Liver (tissue), 9 donors: ENCODE measurements around the gene MFN1. TPM values are rescaled to one million over a fixed set of nuclear protein-coding genes. Genes with fewer than 3 reads are reported as not detected.

Experiments used
- DNase-seq: peaks from one replicate; pipeline ENCODE4 v3.0.0-alpha.2; 2017; ENCODE audit warnings: low spot score
- H3K27ac ChIP-seq, 2 donors: one replicate each; pipeline ENCODE4 v1.7.0; 2013; ENCODE audit warnings: inconsistent platforms in 2 of 2, low read length in 2 of 2, control low read depth in 1 of 2, low read depth in 1 of 2, mild to moderate bottlenecking in 1 of 2
- H3K27me3 ChIP-seq, 4 donors: one replicate each; pipeline versions ENCODE4 v1.6.1 to v1.7.0; 2013; ENCODE audit warnings: low read length in 3 of 4, inconsistent platforms in 1 of 4, mild to moderate bottlenecking in 1 of 4, moderate library complexity in 1 of 4; ENCODE audit not compliant: control insufficient read depth in 4 of 4, insufficient read depth in 4 of 4
- H3K36me3 ChIP-seq, 4 donors: one replicate each; pipeline versions ENCODE4 v1.6.1 to v1.7.0; 2013; ENCODE audit warnings: low read length in 3 of 4, mild to moderate bottlenecking in 3 of 4, low read depth in 1 of 4, moderate library complexity in 1 of 4; ENCODE audit not compliant: control insufficient read depth in 4 of 4, insufficient read depth in 3 of 4
- H3K4me1 ChIP-seq, 4 donors: one replicate each; pipeline versions ENCODE4 v1.6.1 to v1.7.0; 2013; ENCODE audit warnings: low read length in 3 of 4, mild to moderate bottlenecking in 3 of 4, moderate library complexity in 1 of 4; ENCODE audit not compliant: control insufficient read depth in 4 of 4, insufficient read depth in 4 of 4
- H3K4me3 ChIP-seq, 3 donors: one replicate each; pipeline versions ENCODE4 v1.6.1 to v1.7.0; 2013; ENCODE audit warnings: low read length in 3 of 3, control low read depth in 1 of 3, low read depth in 1 of 3, mild to moderate bottlenecking in 1 of 3
- H3K9ac ChIP-seq, 2 donors: one replicate each; pipeline ENCODE4 v1.7.0; 2013; ENCODE audit warnings: low read length in 2 of 2, mild to moderate bottlenecking in 2 of 2, moderate library complexity in 2 of 2, control low read depth in 1 of 2, low read depth in 1 of 2
- H3K9me3 ChIP-seq, 4 donors: one replicate each; pipeline versions ENCODE4 v1.6.1 to v1.7.0; 2013; ENCODE audit warnings: low read length in 3 of 4; ENCODE audit not compliant: control insufficient read depth in 4 of 4
- EGR1 ChIP-seq, 2 donors: IDR thresholded peaks; 2 replicates each; pipeline ENCODE4 v1.6.1; 2016 to 2018; ENCODE audit warnings: antibody characterized with exemption in 2 of 2, low read depth in 2 of 2
- FOXA1 ChIP-seq: IDR thresholded peaks from 2 replicates; pipeline ENCODE4 v1.6.1; 2016; ENCODE audit warnings: antibody characterized with exemption
- FOXA2 ChIP-seq: IDR thresholded peaks from 2 replicates; pipeline ENCODE4 v1.6.1; 2016; ENCODE audit warnings: antibody characterized with exemption
- GABPA ChIP-seq, 2 donors: IDR thresholded peaks in 1 of 2; conservative IDR thresholded peaks in 1 of 2; 2 replicates each; pipeline ENCODE4 v1.6.1; 2016; ENCODE audit warnings: antibody characterized with exemption in 2 of 2, mild to moderate bottlenecking in 1 of 2, moderate library complexity in 1 of 2
- HNF4A ChIP-seq, 2 donors: conservative IDR thresholded peaks; 2 replicates each; pipeline ENCODE4 v1.6.1; 2016; ENCODE audit warnings: antibody characterized with exemption in 2 of 2, mild to moderate bottlenecking in 2 of 2
- JUND ChIP-seq, 2 donors: IDR thresholded peaks; 2 replicates each; pipeline ENCODE4 v1.6.1; 2016; ENCODE audit warnings: antibody characterized with exemption in 2 of 2
- NR2F2 ChIP-seq: IDR thresholded peaks from 2 replicates; pipeline ENCODE4 v1.6.1; 2016; ENCODE audit warnings: antibody characterized with exemption
- RAD21 ChIP-seq, 2 donors: IDR thresholded peaks; 2 replicates each; pipeline ENCODE4 v1.6.1; 2016; ENCODE audit warnings: antibody characterized with exemption in 2 of 2, mild to moderate bottlenecking in 2 of 2
- RXRA ChIP-seq, 2 donors: IDR thresholded peaks; 2 replicates each; pipeline ENCODE4 v1.6.1; 2017 to 2018; ENCODE audit warnings: antibody characterized with exemption in 2 of 2, mild to moderate bottlenecking in 1 of 2
- SP1 ChIP-seq: IDR thresholded peaks from 2 replicates; pipeline ENCODE4 v1.6.1; 2018; ENCODE audit warnings: antibody characterized with exemption, mild to moderate bottlenecking
- YY1 ChIP-seq: IDR thresholded peaks from 2 replicates; pipeline ENCODE4 v1.6.1; 2016; ENCODE audit warnings: antibody characterized with exemption, mild to moderate bottlenecking
- WGBS: extraction: QIAGEN DNeasy Blood & Tissue Kit; methylation state at CpG from one replicate; pipeline ENCODE4 v1.1.7; 2013; 5-methylcytosine and 5-hydroxymethylcytosine counted together
- polyA plus RNA-seq, 2 donors: library from polyadenylated mRNA; stranded (reverse) in 1 of 2; unstranded in 1 of 2; fragments of 200-250 nt in 1 of 2; fragments of >200 nt in 1 of 2; fragmentation: Nextera tagmentation in 1 of 2; extraction: Ambion mirVana in 1 of 2; gene quantifications; one replicate each; pipeline versions ENCODE4 v1.2.1 to v1.2.3, GENCODE V29; 2013 to 2015
- total RNA-seq, 2 donors: library from RNA; depleted of rRNA; stranded (reverse); fragments of >200 nt; gene quantifications; one replicate each; pipeline ENCODE4 v1.2.3, GENCODE V29; 2014
- TF ChIP-seq, protein P1 (sequence below): IDR thresholded peaks from 2 replicates; pipeline ENCODE4 v1.6.1; 2016; ENCODE audit warnings: antibody characterized with exemption
- TF ChIP-seq, protein P2 (sequence below): fragments of 150-350 bp; IDR thresholded peaks from 2 replicates; pipeline ENCODE4 v1.5.1; 2017; ENCODE audit warnings: improper control_type of control experiment, low read depth, low read length; ENCODE audit not compliant: missing input control
- TF ChIP-seq, protein P3 (sequence below): IDR thresholded peaks from 2 replicates; pipeline ENCODE4 v1.6.1; 2016; ENCODE audit warnings: antibody characterized with exemption, mild to moderate bottlenecking
- donor health status: healthy.
- donor health status: healthy.
- donor health status: healthy.
- donor health status: healthy.
- donor health status: healthy.

MFN1 gene
- total and polyA plus RNA-seq, 4 donors = 6.4 to 31.9 (median 12.7) TPM

DNA sequence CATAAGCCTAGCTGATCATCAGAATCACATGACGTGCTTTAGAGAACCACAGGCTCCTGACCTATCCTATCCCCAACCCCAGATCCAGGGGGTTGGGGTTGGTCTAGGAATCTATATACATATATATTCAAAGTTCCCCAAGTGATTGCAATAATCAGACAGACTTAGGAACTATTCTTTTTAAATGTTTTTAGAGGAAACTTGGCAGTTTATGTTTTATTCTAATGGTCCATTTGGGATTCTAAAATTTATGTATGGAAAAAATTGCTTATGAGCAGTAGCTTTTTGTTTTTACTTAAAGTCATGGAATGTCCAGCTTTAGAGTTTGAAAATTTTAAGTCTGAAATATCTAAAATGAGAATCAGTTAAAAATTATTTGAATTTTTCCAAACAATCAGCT lies 22.1 kb downstream of the MFN1 start (continued):
- no peak for TF ChIP-seq YY1
- no peak for TF ChIP-seq GABPA (IDR thresholded peaks at IDR 0.05 in 1 of 2, conservative IDR thresholded peaks at IDR 0.05 in 1 of 2)
- TF ChIP-seq JUND (IDR thresholded peaks at IDR 0.05) = no peak

DNA sequence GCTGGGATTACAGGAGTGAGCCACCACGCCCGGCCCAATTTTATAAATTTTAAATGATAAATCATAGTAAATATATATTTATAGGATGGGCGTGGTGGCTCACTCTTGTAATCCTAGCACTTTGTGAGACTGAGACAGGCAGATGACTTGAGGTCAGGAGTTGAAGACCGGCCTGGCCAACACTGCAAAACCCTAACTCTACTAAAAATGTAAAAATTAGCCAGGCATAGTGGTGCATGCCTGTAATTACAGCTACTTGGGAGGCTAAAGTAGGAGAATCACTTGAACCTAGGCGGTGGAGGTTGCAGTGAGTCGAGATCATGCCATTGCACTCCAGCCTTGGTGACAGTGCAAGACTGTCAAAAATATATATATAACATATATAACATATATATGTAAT lies 26.4 kb downstream of the MFN1 start:
- no peak for TF ChIP-seq EGR1 (IDR thresholded peaks at IDR 0.05; ENCODE audit: low read depth in 2 of 2)
- TF ChIP-seq HNF4A (conservative IDR thresholded peaks at IDR 0.05) = no peak
- no peak for TF ChIP-seq RXRA (IDR thresholded peaks at IDR 0.05)
- over 99% methylated on average over 6 of the region's 6 CpGs for WGBS
- H3K9ac ChIP-seq = no peak overlapping the region
- no peak for DNase-seq
- H3K27me3 ChIP-seq = no peaks in the 10 kb centered on the region
- no peaks in the 10 kb centered on the region for H3K4me1 ChIP-seq
- no peaks in the 10 kb centered on the region for H3K9me3 ChIP-seq
- H3K4me3 ChIP-seq = no peak overlapping the region
- H3K27ac ChIP-seq = no peak overlapping the region
- peaks cover under 1 to 23% (median 21%) of the 10 kb centered on the region in 4 donors for H3K36me3 ChIP-seq

DNA sequence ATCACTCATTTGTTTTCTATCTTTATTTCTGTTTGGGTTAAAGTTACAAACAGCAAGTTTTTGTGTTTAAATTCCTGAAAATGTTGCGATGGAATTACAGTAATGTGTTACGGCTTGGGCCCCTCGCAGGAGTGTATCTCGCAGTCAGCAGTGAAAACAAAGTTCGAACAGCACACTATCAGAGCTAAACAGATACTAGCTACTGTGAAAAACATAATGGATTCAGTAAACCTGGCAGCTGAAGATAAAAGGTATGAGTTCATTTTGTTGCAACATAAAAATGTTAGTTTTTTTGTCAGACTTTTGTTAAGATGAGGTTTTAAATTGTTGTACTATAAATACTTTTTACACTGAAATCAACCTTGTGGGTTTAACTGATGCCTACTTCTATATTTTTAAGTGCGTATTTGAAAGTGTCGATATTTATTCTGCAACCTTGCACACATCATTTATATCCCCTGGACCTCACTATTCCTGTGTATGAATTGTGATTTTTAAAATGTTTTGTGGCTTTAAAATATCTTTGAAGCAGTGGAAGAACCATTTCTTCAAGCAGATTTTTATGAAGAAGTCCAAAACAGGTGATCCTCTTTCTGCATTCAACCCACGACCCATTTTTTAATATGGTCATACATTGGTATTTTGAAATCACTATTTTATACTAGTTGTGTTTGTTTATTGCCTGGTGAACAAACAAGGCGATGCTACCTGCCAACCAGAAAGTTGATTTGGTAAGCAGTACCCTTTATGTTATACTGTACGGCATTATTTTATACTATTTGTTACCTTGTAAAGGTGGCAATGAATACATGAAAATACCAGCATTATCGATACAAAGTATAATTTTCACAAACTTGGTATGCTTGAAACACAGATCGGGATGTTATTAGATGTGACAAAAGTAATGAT lies 27.8 kb downstream of the MFN1 start:
- 90% methylated on average over 12 of the region's 12 CpGs for WGBS

More for the DNA sequence above, 27.8 kb downstream of the MFN1 start:
- Histone ChIP-seq H3K9me3 (no peaks in the 10 kb centered on the region), H3K27ac (no peak overlapping the region), H3K4me1 (no peaks in the 10 kb centered on the region), H3K36me3 (peaks cover 2 to 28% (median 25%) of the 10 kb centered on the region in 4 donors), H3K27me3 (no peaks in the 10 kb centered on the region), H3K9ac (no peak overlapping the region), H3K4me3 (no peak overlapping the region)
- DNase-seq = no peak
- no peak for TF ChIP-seq FOXA1
- TF ChIP-seq, protein P1, sequence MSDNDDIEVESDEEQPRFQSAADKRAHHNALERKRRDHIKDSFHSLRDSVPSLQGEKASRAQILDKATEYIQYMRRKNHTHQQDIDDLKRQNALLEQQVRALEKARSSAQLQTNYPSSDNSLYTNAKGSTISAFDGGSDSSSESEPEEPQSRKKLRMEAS = no peak
- no peak for TF ChIP-seq NR2F2
- no peak for TF ChIP-seq SP1
- TF ChIP-seq HNF4A (conservative IDR thresholded peaks at IDR 0.05) = no peak
- TF ChIP-seq FOXA2 = no peak
- TF ChIP-seq, protein P2, sequence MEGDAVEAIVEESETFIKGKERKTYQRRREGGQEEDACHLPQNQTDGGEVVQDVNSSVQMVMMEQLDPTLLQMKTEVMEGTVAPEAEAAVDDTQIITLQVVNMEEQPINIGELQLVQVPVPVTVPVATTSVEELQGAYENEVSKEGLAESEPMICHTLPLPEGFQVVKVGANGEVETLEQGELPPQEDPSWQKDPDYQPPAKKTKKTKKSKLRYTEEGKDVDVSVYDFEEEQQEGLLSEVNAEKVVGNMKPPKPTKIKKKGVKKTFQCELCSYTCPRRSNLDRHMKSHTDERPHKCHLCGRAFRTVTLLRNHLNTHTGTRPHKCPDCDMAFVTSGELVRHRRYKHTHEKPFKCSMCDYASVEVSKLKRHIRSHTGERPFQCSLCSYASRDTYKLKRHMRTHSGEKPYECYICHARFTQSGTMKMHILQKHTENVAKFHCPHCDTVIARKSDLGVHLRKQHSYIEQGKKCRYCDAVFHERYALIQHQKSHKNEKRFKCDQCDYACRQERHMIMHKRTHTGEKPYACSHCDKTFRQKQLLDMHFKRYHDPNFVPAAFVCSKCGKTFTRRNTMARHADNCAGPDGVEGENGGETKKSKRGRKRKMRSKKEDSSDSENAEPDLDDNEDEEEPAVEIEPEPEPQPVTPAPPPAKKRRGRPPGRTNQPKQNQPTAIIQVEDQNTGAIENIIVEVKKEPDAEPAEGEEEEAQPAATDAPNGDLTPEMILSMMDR = no peak
- TF ChIP-seq YY1 = no peak
- TF ChIP-seq GABPA (IDR thresholded peaks at IDR 0.05 in 1 of 2, conservative IDR thresholded peaks at IDR 0.05 in 1 of 2) = no peak
- no peak for TF ChIP-seq RAD21 (IDR thresholded peaks at IDR 0.05)
- TF ChIP-seq, protein P3, sequence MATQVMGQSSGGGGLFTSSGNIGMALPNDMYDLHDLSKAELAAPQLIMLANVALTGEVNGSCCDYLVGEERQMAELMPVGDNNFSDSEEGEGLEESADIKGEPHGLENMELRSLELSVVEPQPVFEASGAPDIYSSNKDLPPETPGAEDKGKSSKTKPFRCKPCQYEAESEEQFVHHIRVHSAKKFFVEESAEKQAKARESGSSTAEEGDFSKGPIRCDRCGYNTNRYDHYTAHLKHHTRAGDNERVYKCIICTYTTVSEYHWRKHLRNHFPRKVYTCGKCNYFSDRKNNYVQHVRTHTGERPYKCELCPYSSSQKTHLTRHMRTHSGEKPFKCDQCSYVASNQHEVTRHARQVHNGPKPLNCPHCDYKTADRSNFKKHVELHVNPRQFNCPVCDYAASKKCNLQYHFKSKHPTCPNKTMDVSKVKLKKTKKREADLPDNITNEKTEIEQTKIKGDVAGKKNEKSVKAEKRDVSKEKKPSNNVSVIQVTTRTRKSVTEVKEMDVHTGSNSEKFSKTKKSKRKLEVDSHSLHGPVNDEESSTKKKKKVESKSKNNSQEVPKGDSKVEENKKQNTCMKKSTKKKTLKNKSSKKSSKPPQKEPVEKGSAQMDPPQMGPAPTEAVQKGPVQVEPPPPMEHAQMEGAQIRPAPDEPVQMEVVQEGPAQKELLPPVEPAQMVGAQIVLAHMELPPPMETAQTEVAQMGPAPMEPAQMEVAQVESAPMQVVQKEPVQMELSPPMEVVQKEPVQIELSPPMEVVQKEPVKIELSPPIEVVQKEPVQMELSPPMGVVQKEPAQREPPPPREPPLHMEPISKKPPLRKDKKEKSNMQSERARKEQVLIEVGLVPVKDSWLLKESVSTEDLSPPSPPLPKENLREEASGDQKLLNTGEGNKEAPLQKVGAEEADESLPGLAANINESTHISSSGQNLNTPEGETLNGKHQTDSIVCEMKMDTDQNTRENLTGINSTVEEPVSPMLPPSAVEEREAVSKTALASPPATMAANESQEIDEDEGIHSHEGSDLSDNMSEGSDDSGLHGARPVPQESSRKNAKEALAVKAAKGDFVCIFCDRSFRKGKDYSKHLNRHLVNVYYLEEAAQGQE = no peak
